GM19397 (cell line): Measurements from ENCODE around the gene NABP1.
"Not testable (repeated sequence)": the region's sequence is repeated elsewhere in the genome, so short reads cannot be mapped to it uniquely, and the experiment has no call there.

ENCODE experiments used
- ATAC-seq: cut with Tn5 transposase; IDR thresholded peaks from one replicate; pipeline ENCODE4 v1.9.1; 2021; ENCODE audit warnings: mild to moderate bottlenecking, moderate library complexity; ENCODE audit not compliant: unreplicated experiment

NABP1 gene, protein sequence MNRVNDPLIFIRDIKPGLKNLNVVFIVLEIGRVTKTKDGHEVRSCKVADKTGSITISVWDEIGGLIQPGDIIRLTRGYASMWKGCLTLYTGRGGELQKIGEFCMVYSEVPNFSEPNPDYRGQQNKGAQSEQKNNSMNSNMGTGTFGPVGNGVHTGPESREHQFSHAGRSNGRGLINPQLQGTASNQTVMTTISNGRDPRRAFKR

DNA sequence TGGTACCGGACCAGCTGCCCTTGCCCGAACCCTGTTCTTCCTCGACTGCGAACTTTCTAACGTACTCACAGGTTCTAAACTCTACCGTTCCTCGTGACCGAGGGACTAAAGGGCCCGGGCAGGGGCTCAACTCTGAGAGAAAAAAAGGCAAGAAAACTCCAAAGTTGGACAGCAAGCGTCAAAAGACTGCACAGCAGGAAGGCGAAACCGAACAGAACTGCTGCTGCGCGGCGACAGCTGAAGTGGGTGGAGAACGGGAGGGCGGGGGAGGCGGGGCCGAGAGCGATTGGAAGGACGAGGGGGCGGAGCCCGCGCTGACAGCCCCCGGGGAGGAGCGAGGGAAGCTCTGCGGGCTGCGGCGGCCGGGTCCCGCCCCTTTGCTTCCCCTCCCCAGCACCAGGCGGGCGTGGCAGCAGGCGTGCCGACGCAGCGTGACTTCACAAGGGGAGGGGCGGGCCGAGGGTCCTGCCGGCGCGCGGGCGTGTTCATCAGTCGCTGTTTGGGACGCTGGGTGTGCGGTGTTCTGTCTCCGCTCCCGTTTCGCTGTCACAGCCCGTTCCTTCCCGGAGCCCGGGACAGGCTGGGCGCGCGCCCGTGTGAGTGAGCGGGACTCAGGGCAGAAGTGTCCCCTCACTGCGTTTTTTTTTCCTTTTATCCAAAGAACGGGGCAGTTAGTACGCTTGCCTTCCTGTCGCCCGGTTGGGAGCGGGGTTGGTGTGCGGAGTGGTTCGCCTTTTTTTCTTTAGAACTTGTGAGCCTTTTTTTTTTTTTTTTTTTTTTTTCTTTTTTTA, at the start of gene NABP1:
NABP1 (plus strand) TSS at position 491 of the 791 bp plus-strand sequence. CDS start 479 bp downstream, outside the sequence.
- ATAC-seq = peak; percentile 76

DNA sequence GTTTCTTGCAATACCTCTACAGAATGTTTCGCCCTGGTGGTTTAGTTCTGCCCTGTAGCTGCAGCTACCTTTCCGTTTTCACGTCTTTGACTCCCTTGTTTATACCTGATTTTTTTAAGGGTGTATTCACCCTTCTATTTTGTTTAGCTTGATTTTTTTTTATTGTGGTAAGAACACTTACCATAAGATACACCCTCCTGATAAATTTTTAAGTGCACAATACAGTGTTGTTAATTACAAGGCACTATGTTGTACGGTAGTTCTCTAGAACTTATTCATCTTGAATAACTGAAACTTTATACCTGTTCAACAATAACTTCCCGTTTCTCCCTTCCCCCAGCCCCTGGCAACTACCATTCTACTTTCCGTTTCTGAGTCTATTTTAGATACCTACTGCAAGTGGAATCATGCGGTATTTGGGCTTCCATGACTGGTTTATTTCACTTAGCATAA, 48.9 kb upstream of the NABP1 start:
- no peak for ATAC-seq

DNA sequence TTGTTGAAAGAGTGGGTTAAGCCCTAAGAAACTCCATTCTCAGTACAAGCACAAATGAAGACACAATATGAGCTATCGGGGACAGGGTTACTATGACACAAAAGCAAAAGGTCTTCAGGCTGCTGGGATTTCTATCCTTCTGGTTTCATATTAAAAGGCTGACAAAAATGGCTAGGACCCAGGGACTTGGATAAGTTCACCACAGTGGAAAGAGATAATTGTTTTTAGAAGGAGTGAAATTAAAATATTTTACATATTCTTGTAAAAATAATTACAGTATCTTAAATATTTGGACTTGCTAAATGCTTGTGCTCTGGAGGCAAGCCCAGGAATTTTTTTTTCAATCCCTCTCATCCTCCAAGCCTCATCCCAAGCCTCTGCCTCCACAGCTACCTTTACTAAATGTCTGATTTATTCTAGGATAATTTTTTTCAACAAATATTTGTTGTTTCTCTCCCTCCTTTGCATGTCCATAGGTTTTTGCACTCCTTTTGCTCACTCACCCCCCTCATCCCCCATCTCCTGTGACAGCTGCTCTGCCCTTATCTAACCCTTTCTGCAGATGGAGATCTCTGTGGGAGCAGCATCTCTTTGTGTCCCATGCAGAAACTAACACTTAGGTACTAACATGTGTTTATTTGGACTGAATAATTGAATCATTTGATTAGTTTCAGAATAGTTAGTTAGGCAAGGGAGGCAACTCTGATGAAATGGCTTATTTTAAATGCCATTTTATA, 47.8 kb upstream of the NABP1 start:
- ATAC-seq = no peak

DNA sequence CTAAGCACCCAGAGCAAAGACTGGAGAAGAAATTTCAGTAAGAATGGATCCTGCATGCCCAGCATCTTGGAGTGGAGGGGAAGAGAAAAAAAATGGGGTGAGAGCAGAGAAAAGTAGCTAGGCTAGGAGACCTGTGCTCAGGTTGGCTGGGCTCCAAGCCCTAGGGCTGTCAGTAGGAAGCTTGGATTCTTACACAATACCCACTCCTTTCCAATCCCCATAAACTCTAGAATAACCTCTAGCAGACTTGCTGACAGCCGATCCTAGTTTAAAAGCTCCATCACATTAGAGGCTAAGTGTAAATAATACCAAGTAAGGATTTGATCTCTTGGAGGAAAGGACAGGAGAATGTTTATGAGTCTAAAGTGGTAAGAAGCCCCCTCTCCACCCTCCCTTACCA, 46.2 kb upstream of the NABP1 start:
- no peak for ATAC-seq

DNA sequence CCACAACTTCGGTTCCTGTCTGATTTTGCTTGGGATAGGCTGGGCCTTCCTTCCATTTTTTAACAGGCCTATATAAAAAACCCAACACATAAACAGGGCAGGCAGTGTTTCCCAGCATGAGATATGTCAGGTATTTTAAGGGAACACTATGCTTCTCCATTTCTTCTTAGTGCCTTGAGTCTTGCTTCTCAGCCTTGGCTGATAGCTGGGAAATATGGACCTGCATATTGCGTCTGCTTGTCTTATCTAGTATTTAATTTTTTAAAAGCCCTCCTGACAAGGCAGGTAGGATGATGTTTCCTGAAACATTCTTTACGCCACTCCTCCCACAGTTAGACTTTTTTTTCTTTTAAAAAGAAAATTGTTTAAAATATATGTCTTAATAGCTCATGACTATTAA, 45.5 kb upstream of the NABP1 start:
- ATAC-seq = no peak

DNA sequence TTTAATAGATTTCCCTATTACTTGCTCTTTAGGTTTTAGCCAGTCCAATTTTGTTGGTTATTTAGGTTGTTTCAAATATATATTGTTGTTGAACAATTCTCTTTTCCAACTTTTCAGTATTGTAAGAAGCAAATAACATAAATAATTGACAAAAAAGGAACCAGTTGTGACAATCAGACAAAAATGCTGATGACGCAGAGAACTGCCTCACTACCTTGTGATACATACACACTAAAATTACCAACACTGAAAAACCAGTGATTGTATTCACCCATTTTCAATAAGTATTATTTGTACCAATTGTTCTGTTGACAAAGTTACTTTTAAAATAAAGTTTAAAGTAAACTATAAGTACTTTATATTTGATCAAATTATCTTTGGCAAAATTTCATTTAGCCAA, 43.1 kb upstream of the NABP1 start:
- ATAC-seq = no peak

DNA sequence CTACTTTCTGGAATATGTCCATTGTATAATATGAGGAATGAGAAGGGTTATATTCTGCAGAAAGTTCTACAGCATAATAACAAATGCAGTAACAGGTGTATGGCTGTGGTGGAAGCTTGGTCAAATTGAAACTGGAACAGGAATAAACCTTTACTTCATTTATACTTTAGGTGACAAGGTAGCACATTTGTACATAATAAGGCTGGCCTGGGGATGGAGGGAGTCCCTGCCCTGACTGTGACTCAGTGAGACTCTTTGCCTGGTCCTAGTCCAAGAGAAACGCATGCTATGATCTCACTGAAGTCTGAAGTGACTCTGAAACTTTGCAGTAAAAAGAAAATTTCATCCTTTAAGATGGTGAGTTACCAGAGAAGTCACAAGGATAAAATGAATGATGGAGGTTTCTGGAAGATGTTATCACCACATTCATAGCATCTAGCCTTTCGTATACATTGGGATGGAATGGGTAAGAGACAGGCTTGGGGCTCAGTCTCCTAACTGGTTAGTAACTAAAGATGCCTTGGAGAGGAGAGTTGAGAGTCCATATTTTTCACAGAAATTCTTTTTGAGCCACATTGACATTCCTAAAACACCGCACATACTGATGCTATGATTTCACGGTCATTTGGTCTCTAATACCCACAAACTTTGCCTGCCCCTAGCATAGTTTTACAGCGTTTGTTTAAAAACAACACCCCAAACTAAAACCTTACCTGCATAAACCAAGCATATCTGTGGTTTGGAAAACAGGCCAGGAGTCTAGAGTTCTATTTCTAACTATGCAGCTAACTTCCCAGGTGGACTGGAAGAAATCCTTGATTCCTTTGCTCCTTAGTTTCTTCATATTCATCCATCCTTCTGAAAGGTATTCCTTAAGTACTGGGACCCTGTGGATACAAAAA, 42.4 kb upstream of the NABP1 start:
- peak; percentile 67 for ATAC-seq

DNA sequence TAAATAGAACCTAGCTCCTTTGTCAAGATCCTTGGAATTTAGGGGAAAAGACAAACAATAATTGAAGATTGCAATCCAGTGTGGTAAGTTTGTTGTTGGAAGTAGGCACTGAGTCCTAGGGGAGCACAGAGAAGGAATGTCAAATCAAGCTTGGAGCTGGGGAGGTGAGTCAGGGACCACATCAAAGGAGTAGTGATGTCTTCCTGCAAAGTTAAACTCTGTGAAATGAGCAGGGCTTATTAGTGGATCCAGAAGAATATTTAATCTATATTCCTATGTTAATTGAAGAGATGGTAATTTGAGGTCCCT, 41.7 kb upstream of the NABP1 start:
- ATAC-seq = no peak

DNA sequence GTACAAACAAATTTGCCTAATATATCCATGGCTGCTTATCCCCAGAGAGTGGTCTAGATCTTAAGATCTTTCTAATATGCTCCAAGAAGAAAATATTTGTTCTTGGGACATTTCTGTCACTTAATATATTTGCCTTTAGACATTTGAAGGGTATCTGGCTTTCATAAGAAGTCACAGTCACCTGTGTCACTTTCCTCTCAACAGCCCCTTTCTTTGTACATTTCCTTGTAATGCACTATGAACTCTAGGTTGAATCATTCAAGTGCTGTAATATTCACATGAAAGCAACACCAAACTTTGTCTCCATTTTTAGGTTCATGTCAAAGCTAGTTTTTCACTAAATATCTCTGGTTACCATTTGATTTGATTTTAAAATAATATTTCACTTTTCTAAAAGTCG, 41.4 kb upstream of the NABP1 start:
- ATAC-seq = no peak

DNA sequence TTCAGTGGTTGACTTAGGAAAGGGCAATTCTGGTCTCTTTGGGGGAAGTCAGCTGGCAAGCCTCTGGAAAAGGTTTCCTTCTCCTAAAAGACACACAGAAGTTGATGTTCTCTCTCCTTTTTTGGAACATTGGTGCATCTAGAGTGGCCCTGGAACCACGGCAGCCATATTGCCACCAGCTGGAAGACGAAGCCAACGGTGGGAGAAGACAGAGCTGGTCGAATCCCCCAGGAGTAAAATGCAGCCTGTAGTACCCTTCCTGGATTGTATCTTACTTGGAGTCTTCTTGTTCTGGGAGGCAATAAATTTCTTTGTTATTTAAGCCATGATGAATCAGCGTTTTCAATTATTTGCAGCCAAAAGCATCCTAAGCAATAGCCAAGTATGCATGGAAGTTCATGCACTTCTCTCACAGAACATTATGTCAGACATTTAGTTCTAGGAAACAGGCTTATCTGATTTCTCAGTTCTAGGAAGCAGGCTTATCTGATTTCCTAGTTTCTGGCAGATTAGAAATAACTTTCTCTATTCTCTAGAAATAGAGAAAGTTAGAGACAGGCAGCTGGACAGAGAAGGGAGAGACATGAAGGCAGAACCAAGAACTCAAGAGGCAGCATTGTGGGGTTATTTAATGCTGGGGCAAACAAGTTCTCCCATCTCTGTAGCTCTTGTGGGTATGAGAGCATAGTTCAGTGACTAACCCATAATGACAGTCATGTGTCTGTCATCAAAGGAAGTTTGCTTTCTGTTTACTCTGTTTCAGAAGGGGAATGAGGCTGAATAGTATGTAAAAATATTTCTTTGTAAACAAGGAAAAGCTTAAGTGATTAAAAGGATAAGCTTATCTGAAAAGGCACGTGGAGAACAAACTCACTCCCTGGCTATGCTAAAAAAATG, 40.5 kb upstream of the NABP1 start:
- peak; percentile 72 for ATAC-seq

DNA sequence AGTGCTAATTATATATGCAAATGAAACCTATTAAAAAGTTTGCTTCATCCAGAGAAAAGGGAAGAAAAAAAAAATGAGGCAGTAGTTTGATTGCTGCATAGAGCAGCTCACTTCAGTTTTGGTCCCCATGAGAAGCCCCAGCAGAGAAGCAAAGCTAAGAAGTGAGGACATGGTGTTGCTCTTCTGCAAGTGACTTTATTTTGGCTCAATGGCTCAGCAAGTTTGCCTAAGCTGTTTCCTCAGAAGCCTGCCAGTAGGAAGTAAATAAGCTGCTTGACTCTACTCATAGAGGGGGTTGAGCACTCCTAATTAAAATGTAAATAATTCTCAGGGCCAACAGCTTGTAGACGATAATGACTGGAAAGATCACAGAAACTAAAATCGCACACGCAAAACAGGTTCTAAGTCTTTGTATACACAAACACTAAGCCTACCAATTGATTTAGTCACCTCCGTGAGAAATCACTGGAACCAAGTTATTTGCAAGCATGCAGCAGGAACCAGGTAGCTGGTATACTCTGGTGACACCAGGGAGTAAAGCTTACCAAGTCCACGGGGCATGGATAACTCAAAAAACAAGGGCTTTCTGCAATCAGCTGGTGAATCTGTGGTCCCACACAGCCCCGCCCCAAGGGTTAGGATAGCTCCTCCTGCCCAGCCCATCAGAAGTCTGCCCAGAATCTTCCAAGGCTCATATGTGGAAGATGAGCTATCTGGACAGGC, 39.7 kb upstream of the NABP1 start:
- ATAC-seq = peak; percentile 18

DNA sequence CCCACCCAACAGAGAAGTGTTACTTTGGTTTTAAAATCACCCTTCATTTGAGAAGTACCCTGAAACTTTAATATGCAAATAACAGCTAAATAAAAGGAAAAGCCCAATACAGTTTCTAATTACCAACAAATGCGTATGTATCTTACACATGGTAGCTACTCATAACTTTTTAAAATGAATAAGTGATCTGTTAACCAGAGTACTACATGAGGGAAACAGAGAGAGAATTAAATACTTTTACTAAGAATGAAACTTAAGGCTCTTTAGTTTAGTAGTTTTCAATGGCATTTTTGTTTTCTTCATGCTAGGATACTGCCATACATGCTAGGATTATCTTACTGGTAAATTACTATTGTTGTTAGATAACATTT, 39.1 kb upstream of the NABP1 start:
- no peak for ATAC-seq

DNA sequence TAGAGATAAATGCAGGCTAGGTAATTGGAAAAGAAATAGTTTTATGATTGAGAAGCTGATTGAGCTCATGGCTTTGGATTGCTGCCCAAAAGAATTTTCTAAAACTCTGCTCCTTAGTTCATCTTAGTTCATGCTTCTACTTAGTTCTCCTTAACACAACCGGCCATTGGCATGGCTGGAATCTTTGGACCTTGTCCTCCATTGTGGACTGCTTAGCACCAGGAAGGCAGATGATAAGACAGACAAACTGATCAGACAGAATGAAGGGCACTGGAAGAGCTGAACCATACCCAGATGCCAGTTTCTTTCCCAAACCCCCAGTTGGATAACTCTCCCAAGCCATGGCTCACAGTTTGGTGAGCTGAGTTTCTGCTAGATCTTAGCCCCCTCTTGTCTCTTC, 36.3 kb upstream of the NABP1 start:
- no peak for ATAC-seq

DNA sequence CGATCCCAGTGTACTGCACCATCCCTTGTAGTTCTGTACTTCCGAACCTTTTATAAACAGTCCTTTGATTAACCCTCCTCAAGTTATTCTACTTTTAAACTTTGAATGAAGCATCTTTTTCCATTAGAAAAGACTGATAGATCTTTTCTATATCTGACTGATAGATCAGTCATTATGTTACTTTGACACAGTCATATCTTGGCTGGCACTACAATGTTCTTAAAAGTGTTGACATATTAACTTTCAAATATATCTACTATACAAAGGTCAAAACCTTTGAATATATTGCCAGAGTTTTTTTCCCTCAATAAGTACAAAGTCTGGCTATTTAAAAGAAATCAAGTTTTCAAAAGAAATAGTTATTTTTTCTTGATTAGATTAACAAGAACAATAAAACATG, 35.4 kb upstream of the NABP1 start:
- ATAC-seq = no peak

DNA sequence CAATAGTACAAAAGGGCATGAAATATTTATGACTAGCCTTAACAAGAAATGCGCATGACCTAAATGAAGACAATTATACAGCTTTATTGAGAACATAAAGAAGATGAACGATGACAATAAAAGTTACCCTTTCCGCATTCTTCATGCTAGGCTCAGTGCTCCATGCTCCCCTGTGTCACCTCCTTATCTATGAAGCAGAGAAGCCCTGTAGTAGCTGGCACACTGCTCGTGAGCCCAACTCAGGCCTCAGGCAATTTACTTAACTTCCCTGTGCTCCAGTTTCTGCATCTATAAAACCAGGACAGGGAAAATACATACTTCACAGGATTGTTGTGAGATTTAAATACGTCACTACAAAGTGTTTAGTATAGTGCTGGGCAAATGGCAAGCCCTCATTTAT, 34.5 kb upstream of the NABP1 start:
- no peak for ATAC-seq

DNA sequence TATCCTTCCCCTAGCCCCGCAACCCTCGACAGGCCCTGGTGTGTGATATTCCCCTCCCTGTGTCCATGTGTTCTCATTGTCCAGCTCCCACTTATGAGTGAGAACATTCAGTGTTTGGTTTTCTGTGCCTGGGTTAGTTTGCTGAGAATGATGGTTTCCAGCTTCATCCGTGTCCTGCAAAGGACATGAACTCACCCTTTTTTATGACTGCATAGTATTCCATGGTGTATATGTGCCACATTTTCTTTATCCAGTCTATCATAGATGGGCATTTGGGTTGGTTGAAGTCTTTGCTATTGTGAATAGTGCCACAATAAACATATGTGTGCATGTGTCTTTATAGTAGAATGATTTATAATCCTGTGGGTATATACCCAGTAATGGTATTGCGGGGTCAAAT, 33.3 kb upstream of the NABP1 start:
- ATAC-seq = not testable (repeated sequence)

DNA sequence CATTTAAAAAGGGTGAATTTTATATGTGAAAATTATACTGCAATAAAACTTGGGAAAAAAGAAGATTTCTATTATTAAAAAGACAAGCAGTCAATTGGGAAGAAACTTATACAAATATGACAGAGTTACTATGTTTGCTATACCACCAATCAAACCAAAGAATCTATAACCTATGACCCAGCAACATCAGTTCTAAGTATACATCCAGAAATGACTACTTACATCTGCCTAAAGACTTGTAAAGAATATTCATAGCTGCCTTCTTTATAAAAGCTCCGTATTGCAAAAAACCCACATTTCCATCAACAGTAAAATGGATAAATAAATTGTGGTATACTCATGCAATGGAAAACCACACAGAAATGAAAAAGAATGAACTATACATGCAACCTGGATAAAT, 32.9 kb upstream of the NABP1 start:
- no peak for ATAC-seq

DNA sequence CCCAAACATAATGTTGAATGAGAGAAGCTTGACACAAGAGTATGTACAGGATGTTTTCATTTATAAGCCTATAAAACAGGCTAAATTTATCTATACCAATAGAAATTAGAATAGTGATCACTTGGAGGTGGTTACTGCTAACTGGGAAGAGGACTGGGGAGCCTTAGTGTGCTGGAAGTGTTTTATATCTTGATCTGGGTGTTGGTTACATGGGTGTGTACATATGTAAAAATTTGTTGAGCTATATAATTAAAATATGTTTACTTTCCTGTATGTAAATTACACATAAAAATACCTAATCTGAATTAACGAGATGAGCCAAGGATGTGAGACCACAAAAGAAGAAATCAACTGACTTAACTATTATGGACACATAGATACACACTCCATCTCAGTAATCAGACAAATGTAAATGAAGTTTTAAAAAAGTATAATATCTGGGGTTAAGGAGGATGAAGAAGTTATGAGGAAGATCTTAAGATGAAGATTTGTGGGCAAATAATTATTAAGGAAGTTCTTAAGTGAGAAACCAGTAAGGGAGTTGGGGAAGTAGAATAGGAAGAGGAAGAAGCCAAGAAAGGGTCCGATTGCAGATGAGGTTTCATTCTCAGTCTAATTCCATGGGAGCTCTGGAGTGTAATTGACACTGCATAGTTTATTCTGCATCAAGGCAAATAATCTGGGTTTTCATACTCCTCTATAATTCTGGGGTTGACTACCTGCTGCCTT, 32.3 kb upstream of the NABP1 start:
- no peak for ATAC-seq
